ENCODE data around the gene YBEY. TPM values are rescaled to one million over a fixed set of nuclear protein-coding genes. Genes with fewer than 3 reads are reported as not detected.

Gene YBEY
- total RNA-seq, 2 experiments from 2014 or later, result 18.3 to 23.5 TPM

GRCh38 chr21:46324390-46325072, 38.4 kb downstream of the YBEY start:
- H3K4me3 ChIP-seq (ENCODE audit: low read depth, low read length, poor library complexity, severe bottlenecking), result peak overlapping the region; percentile 86
- intact Hi-C loops (cut with micrococcal nuclease; ENCODE audit: unreplicated experiment), result loop anchor here (1.0 to 2.0 kb wide), 3 partner anchors 32 to 134 kb away; partner anchors contain the start of genes DIP2A and YBEY
- TF ChIP-seq EZH2phosphoT487 (IDR thresholded peaks at IDR 0.05; ENCODE audit: borderline replicate concordance, low read depth, low read length), result no peak
- TF ChIP-seq, protein P1, sequence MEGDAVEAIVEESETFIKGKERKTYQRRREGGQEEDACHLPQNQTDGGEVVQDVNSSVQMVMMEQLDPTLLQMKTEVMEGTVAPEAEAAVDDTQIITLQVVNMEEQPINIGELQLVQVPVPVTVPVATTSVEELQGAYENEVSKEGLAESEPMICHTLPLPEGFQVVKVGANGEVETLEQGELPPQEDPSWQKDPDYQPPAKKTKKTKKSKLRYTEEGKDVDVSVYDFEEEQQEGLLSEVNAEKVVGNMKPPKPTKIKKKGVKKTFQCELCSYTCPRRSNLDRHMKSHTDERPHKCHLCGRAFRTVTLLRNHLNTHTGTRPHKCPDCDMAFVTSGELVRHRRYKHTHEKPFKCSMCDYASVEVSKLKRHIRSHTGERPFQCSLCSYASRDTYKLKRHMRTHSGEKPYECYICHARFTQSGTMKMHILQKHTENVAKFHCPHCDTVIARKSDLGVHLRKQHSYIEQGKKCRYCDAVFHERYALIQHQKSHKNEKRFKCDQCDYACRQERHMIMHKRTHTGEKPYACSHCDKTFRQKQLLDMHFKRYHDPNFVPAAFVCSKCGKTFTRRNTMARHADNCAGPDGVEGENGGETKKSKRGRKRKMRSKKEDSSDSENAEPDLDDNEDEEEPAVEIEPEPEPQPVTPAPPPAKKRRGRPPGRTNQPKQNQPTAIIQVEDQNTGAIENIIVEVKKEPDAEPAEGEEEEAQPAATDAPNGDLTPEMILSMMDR (conservative IDR thresholded peaks at IDR 0.05; ENCODE audit: low read length), result no peak
- peak overlapping the region; percentile 93 for H3K4me2 ChIP-seq (ENCODE audit: low read length)
- ChIA-PET CTCF (ENCODE audit: unreplicated experiment) (interaction anchor here (0.6 kb wide), 1 partner anchor 136 kb away, joined by 6 read pairs; no protein-coding TSS in a partner anchor), POLR2A (no interaction called here)
- peak overlapping the region; percentile 64; the same call in 1 of the 2 replicates for H2AFZ ChIP-seq (ENCODE audit: low read length)
- H4K20me1 ChIP-seq (ENCODE audit: insufficient read depth, low read length), result peaks cover 29% of the 10 kb centered on the region
- peak overlapping the region; percentile 88 for H3K27ac ChIP-seq (ENCODE audit: low read depth, low read length, poor library complexity, severe bottlenecking)
- BruUV-seq (replicated peaks), result no TSS peak
- H3K4me1 ChIP-seq (ENCODE audit: insufficient read depth, low read length, poor library complexity, severe bottlenecking), result peaks cover 30% of the 10 kb centered on the region
- peaks cover 63% of the 10 kb centered on the region for H3K36me3 ChIP-seq (ENCODE audit: insufficient read depth, low read length)
- H3K9me2 ChIP-seq (ENCODE audit: insufficient read depth, low read length), result no peaks in the 10 kb centered on the region
- peak; percentile 90 for DNase-seq (ENCODE audit: low spot score)
- H3K9me3 ChIP-seq (ENCODE audit: low read length), result no peaks in the 10 kb centered on the region
- H3K79me2 ChIP-seq (ENCODE audit: insufficient read depth, low read depth, low read length), result peaks cover 71% of the 10 kb centered on the region

DNA sequence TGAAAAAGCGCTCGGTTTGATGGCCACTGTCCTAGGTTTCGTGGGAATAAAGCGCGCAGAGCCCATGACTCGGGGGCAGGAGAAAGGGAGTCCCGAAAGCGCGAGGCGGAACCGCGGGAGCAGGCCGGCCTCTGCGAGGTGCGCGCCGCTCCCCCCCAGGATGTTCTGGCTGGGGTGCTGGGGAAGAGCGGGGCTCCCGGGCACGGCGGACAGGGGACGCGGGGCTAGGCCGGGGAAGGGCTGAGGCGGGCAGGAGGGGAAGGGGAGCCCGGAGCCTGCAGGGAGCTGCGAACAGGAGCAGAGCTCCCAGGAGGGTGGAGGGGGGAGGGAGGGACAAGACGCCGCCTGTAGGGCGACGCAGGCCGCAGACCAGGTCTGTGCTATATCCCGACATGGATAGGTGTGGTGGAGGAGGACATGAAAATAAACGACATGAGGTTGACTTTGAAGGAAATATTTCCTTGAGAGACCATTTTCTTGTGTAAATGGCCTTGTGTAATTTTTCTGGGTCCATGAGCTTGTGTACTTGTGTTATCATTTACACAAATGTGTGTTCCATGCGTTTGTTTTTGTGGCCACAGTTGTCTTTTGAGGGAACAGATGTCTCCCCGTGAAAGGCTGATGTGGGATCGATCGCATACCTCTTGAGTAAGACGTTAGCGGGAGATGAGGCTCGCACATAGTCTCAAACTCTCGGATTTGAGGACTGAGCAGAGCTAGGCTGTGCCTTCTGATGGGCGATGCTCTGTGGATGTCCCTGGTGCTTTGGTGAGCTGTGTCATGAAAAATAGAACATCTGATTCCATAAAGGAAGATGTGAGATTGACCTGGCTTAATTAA, 39.2 kb downstream of the YBEY start:
- no peak for TF ChIP-seq EZH2phosphoT487 (IDR thresholded peaks at IDR 0.05; ENCODE audit: borderline replicate concordance, low read depth, low read length)
- TF ChIP-seq, protein P1 (conservative IDR thresholded peaks at IDR 0.05; ENCODE audit: low read length), result peak; percentile 43; the same call in 1 of the 2 replicates
- BruUV-seq (replicated peaks), result no TSS peak
- peaks cover 66% of the 10 kb centered on the region for H3K36me3 ChIP-seq (ENCODE audit: insufficient read depth, low read length)
- H3K4me1 ChIP-seq (ENCODE audit: insufficient read depth, low read length, poor library complexity, severe bottlenecking), result peaks cover 27% of the 10 kb centered on the region
- no peaks in the 10 kb centered on the region for H3K9me3 ChIP-seq (ENCODE audit: low read length)
- H4K20me1 ChIP-seq (ENCODE audit: insufficient read depth, low read length), result peaks cover 28% of the 10 kb centered on the region
- peak overlapping the region; percentile 93 for H3K4me2 ChIP-seq (ENCODE audit: low read length)
- intact Hi-C loops (cut with micrococcal nuclease; ENCODE audit: unreplicated experiment), result loop anchor here (2.0 kb wide), 1 partner anchor 32 kb away; no protein-coding TSS in a partner anchor
- H3K9me2 ChIP-seq (ENCODE audit: insufficient read depth, low read length), result no peaks in the 10 kb centered on the region
- H3K79me2 ChIP-seq (ENCODE audit: insufficient read depth, low read depth, low read length), result peaks cover 67% of the 10 kb centered on the region
- peak overlapping the region; percentile 88 for H3K27ac ChIP-seq (ENCODE audit: low read depth, low read length, poor library complexity, severe bottlenecking)
- peak; percentile 60 for DNase-seq (ENCODE audit: low spot score)
- H2AFZ ChIP-seq (ENCODE audit: low read length), result peak overlapping the region; percentile 64; the same call in 1 of the 2 replicates
- H3K4me3 ChIP-seq (ENCODE audit: low read depth, low read length, poor library complexity, severe bottlenecking), result peak overlapping the region; percentile 86
- ChIA-PET CTCF (ENCODE audit: unreplicated experiment) (interaction anchor here (0.6 to 0.9 kb wide), 2 partner anchors 9 to 137 kb away, joined by 4 to 6 read pairs; no protein-coding TSS in a partner anchor), POLR2A (interaction anchor here (0.6 to 1.0 kb wide), 5 partner anchors 9 to 98 kb away, joined by 3 to 5 read pairs (median 3); no protein-coding TSS in a partner anchor)
